ENCODE results near the gene PILRB.
A peak's percentile ranks its signal among the peaks of the same experiment; 100 is the strongest.
"Not testable (repeated sequence)": the region's sequence is repeated elsewhere in the genome, so short reads cannot be mapped to it uniquely, and the experiment has no call there.

Gene PILRB

GRCh38 chr7:100369105-100369504 lies 11.2 kb downstream of the PILRB start:
- TF ChIP-seq Cebpa-rat (IDR thresholded peaks at IDR 0.05): no peak
- Histone ChIP-seq H3K4me3 (no peak overlapping the region), H3K9ac (peak overlapping the region; percentile 66), H3K27ac (peak overlapping the region; percentile 77), H4K20me1 (peaks cover 36% of the 10 kb centered on the region), H3K4me1 (peaks cover 97% of the 10 kb centered on the region), H3K36me3 (peaks cover 13% of the 10 kb centered on the region; the same call in 1 of the 2 replicates), H3K27me3 (no peaks in the 10 kb centered on the region), H3K4me2 (peak overlapping the region; percentile 94), H3K9me3 (no peaks in the 10 kb centered on the region)

DNA sequence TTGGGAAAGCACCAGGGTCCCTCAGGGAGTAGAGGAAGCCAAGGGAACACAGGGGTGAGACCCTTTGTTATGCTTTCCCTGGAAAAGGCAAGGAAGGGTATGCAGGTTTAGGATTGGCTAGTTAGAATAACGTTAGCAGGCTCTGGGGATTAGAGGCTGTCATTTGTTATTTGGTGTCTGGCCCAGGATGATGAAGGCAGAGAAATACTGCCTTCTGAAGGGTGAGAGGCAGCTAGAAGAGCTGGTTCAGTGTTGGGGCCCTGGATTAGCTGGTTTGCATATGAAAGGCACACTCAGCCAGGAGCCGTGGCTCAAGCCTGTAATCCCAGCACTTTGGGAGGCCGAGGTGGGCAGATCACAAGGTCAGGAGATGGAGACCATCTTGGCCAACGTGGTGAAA lies 12.4 kb downstream of the PILRB start:
- TF ChIP-seq Cebpa-rat (IDR thresholded peaks at IDR 0.05): no peak
- Histone ChIP-seq H3K36me3 (0 out of 2 replicates have a peak, but pooled peaks cover 1% of the 10 kb centered on the region), H3K9ac (0 out of 2 replicates have a peak overlapping the region, but pooled peaks have one; percentile 66), H3K27ac (peak overlapping the region; percentile 54), H3K4me1 (peaks cover 94% of the 10 kb centered on the region), H3K9me3 (no peaks in the 10 kb centered on the region), H3K27me3 (no peaks in the 10 kb centered on the region), H3K4me3 (no peak overlapping the region), H3K4me2 (peak overlapping the region; percentile 94), H4K20me1 (peaks cover 36% of the 10 kb centered on the region)

DNA sequence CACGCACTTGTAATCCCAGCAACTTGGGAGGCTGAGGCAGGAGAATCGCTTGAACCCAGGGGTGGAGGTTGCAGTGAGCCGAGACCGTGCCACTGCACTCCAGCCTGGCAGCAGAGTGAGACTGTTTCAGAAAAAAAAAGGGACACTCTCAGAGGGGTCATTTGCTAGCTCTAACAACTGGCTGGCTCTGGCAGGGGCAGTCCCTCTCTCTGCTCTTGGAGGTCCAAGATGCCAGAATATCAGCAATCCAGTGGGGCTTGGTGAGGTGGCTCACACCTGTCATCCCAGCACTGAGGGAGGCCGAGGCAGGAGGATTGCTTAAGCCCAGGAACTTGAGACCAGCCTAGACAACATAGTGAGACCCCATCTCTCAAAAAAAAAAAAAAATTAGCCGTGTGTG lies 12.8 kb downstream of the PILRB start:
- no peaks in the 10 kb centered on the region for H3K27me3 ChIP-seq
- H3K9ac ChIP-seq: no peak overlapping the region
- H3K4me1 ChIP-seq: peaks cover 90% of the 10 kb centered on the region
- H3K27ac ChIP-seq: no peak overlapping the region
- no peak for TF ChIP-seq Cebpa-rat (IDR thresholded peaks at IDR 0.05)
- no peaks in the 10 kb centered on the region for H3K9me3 ChIP-seq
- no peaks in the 10 kb centered on the region for H3K36me3 ChIP-seq
- H4K20me1 ChIP-seq: peaks cover 32% of the 10 kb centered on the region
- H3K4me2 ChIP-seq: 0 out of 2 replicates have a peak overlapping the region, but pooled peaks have one; percentile 94
- H3K4me3 ChIP-seq: no peak overlapping the region

DNA sequence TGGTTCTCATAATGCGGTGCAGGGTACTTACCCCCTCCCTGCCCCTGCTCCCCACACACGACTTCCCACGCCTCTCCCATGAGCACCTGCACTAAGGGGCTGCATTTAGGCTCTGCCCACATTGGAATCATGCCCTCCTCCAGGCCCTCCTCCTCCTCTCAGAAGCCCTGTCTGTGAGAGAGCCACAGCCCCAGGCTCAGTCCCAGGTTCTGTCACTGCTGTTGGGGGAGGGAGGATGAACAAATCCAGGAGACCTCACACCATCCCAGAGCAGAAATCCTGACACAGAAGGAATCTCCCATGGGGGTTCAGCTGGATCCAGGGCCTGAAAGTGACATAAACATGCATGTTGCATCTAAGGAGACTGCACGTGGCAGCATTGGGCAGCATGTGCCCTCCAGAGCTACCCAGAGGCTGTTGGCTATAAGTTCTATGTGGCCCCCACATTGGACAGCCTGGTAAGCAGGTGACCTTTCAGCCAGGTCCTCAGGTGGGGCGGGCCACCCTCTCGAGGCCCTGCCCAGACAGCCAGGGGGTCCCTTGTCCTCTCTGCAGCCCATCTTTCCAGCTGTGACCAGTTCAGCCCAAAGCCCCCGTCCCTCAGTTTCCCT lies 13.7 kb downstream of the PILRB start:
- H3K9me3 ChIP-seq: no peaks in the 10 kb centered on the region
- H4K20me1 ChIP-seq: peaks cover 23% of the 10 kb centered on the region
- no peak overlapping the region for H3K4me3 ChIP-seq
- H3K36me3 ChIP-seq: no peaks in the 10 kb centered on the region
- peak overlapping the region; percentile 49; the same call in 1 of the 2 replicates for H3K27ac ChIP-seq
- H3K4me1 ChIP-seq: peaks cover 81% of the 10 kb centered on the region
- peak overlapping the region; percentile 71 for H3K4me2 ChIP-seq
- no peaks in the 10 kb centered on the region for H3K27me3 ChIP-seq
- no peak overlapping the region for H3K9ac ChIP-seq
- no peak for TF ChIP-seq Cebpa-rat (IDR thresholded peaks at IDR 0.05)

DNA sequence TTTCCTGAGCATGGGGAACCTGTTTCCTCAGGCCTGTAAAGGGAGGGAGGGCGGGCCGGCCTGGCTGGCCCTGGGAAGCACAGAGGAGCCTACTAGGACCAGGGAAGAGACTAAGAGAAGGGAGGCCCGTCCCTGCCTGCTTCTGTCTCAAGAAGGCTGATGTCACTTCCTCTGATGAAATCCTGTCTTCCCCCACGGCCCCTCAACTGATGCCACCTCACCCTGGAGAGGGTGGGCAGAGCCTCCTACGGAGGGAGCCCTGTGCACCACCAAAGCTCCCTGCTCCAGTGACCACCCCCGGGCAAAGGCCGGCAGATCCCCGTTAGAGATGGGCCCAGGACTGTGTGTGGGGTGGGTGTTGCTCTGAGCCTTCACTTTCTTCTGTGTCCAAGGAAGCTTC lies 14.3 kb downstream of the PILRB start:
- H4K20me1 ChIP-seq: peaks cover 17% of the 10 kb centered on the region
- no peak overlapping the region; the same call in 1 of the 2 replicates for H3K4me3 ChIP-seq
- H3K27me3 ChIP-seq: no peaks in the 10 kb centered on the region
- H3K27ac ChIP-seq: peak overlapping the region; percentile 73
- H3K36me3 ChIP-seq: no peaks in the 10 kb centered on the region
- H3K9me3 ChIP-seq: no peaks in the 10 kb centered on the region
- TF ChIP-seq Cebpa-rat (IDR thresholded peaks at IDR 0.05): no peak
- H3K4me2 ChIP-seq: peak overlapping the region; percentile 71
- peaks cover 75% of the 10 kb centered on the region for H3K4me1 ChIP-seq
- H3K9ac ChIP-seq: peak overlapping the region; percentile 53; the same call in 1 of the 2 replicates

GRCh38 chr7:100372694-100373093 lies 14.8 kb downstream of the PILRB start:
- Histone ChIP-seq H3K36me3 (no peaks in the 10 kb centered on the region), H3K27ac (peak overlapping the region; percentile 73), H3K4me3 (no peak overlapping the region; the same call in 1 of the 2 replicates), H3K4me1 (peaks cover 70% of the 10 kb centered on the region), H4K20me1 (peaks cover 13% of the 10 kb centered on the region), H3K27me3 (no peaks in the 10 kb centered on the region), H3K9ac (peak overlapping the region; percentile 53; the same call in 1 of the 2 replicates), H3K9me3 (no peaks in the 10 kb centered on the region), H3K4me2 (peak overlapping the region; percentile 71)
- no peak for TF ChIP-seq Cebpa-rat (IDR thresholded peaks at IDR 0.05)

- H3K9ac ChIP-seq: peak within 1 kb of the TSS; percentile 53; the same call in 1 of the 2 replicates
- H3K4me2 ChIP-seq: peak within 1 kb of the TSS; percentile 71
- no peaks in the 10 kb centered on the region for H3K36me3 ChIP-seq
- peaks cover 6% of the 10 kb centered on the region; the same call in 1 of the 2 replicates for H4K20me1 ChIP-seq
- H3K27ac ChIP-seq: peak within 1 kb of the TSS; percentile 73
- no peak within 1 kb of the TSS; the same call in 1 of the 2 replicates for H3K4me3 ChIP-seq
- no peaks in the 10 kb centered on the region for H3K9me3 ChIP-seq
- H3K4me1 ChIP-seq: peaks cover 64% of the 10 kb centered on the region
- no peak for TF ChIP-seq Cebpa-rat (IDR thresholded peaks at IDR 0.05)
- no peaks in the 10 kb centered on the region for H3K27me3 ChIP-seq
Measured at GRCh38 chr7:100373261-100373831, 15.4 kb downstream of the PILRB start, which contains the start of gene PILRA. TSS of gene PILRA (plus strand) at chr7:100373487. CDS start at chr7:100373657, 170 bp downstream.

DNA sequence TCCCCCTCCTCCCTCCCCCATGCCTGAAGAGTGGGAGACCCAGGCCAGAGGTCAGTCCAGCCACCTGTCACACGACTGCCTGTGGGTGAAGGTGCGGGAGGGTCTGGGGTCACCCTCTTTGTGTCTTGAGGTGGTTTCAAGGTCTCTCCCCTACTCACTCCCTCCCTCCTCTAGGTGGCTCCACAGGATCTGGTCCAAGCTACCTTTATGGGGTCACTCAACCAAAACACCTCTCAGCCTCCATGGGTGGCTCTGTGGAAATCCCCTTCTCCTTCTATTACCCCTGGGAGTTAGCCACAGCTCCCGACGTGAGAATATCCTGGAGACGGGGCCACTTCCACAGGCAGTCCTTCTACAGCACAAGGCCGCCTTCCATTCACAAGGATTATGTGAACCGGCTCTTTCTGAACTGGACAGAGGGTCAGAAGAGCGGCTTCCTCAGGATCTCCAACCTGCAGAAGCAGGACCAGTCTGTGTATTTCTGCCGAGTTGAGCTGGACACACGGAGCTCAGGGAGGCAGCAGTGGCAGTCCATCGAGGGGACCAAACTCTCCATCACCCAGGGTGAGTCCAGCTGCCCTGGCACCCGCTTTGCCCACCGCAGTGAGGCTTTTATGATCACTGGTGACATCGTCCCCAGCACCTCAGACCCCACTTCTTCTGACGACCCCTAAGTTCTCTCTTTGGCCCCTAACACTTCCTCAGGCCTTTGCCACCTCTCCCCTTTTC lies 16.1 kb downstream of the PILRB start:
- Histone ChIP-seq H3K27ac (peak overlapping the region; percentile 73; the same call in 1 of the 2 replicates), H3K4me2 (peak overlapping the region; percentile 71), H3K4me1 (peaks cover 57% of the 10 kb centered on the region)
- H3K4me3 ChIP-seq, H4K20me1 ChIP-seq, H3K27me3 ChIP-seq, H3K9ac ChIP-seq, H3K9me3 ChIP-seq, H3K36me3 ChIP-seq: not testable (repeated sequence)

DNA sequence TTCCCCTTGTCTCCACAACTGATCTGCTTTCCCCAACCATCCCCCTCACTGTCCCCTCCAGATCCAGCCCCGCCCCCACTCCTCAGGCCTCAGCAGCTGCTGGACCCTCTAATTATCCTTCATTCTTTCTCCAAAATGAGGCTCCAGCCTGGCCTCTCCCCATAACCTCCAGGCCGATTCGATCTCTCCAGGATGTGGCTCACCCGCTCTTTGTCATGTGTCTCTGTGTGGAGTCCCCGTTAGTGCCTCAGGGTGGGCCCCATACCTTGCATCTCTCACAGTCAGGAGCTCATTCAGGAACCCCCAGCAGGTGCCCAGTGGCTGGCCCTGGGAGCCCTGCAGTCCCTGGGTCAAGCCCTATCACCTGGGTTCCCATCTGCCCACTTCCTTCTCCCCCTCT lies 16.7 kb downstream of the PILRB start:
- Histone ChIP-seq H4K20me1 (no peaks in the 10 kb centered on the region), H3K4me3 (no peak overlapping the region), H3K9me3 (no peaks in the 10 kb centered on the region), H3K4me2 (peak overlapping the region; percentile 71; the same call in 1 of the 2 replicates), H3K4me1 (peaks cover 51% of the 10 kb centered on the region), H3K27me3 (no peaks in the 10 kb centered on the region), H3K27ac (no peak overlapping the region), H3K9ac (no peak overlapping the region), H3K36me3 (no peaks in the 10 kb centered on the region)
- TF ChIP-seq Cebpa-rat (IDR thresholded peaks at IDR 0.05): no peak

DNA sequence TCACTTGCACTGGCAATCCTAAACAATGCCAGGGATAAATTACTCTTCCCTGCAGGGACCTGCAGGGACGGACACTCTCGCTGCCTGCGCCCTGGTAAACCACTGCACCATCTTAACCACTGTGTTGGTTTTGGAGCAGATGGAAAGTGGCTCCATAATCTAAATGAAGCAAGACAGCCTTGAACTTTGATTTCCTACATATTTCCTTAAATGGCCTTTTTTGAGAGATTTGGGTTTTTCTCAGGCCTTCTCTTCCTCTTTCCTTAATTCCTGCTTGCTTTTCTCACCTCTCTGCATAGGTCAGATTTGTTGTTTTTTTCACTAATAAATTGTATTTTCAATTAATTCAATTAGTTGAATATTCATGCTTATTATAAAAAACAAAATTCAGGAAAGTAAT lies 18.1 kb downstream of the PILRB start:
- no peak overlapping the region for H3K4me2 ChIP-seq
- H3K4me3 ChIP-seq: no peak overlapping the region
- no peak for TF ChIP-seq Cebpa-rat (IDR thresholded peaks at IDR 0.05)

More for the DNA sequence above, 18.1 kb downstream of the PILRB start:
- no peaks in the 10 kb centered on the region for H3K36me3 ChIP-seq
- H3K4me1 ChIP-seq: peaks cover 49% of the 10 kb centered on the region
- H3K27ac ChIP-seq: no peak overlapping the region
- no peaks in the 10 kb centered on the region for H3K9me3 ChIP-seq
- no peak overlapping the region for H3K9ac ChIP-seq
- no peaks in the 10 kb centered on the region for H3K27me3 ChIP-seq
- no peaks in the 10 kb centered on the region for H4K20me1 ChIP-seq

Measured in BLaER1 (cell line).